ENCODE data around the gene CCHCR1. TPM values are rescaled to one million over a fixed set of nuclear protein-coding genes. Genes with fewer than 3 reads are reported as not detected.

CCHCR1 gene, protein sequence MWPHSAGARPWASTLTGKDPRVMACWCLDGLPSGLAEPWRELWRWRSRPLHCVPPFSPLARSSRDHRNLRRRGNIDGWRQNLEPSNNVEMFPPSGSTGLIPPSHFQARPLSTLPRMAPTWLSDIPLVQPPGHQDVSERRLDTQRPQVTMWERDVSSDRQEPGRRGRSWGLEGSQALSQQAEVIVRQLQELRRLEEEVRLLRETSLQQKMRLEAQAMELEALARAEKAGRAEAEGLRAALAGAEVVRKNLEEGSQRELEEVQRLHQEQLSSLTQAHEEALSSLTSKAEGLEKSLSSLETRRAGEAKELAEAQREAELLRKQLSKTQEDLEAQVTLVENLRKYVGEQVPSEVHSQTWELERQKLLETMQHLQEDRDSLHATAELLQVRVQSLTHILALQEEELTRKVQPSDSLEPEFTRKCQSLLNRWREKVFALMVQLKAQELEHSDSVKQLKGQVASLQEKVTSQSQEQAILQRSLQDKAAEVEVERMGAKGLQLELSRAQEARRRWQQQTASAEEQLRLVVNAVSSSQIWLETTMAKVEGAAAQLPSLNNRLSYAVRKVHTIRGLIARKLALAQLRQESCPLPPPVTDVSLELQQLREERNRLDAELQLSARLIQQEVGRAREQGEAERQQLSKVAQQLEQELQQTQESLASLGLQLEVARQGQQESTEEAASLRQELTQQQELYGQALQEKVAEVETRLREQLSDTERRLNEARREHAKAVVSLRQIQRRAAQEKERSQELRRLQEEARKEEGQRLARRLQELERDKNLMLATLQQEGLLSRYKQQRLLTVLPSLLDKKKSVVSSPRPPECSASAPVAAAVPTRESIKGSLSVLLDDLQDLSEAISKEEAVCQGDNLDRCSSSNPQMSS
- total RNA-seq = 15.7 and 16.2 TPM in 2 replicates

DNA sequence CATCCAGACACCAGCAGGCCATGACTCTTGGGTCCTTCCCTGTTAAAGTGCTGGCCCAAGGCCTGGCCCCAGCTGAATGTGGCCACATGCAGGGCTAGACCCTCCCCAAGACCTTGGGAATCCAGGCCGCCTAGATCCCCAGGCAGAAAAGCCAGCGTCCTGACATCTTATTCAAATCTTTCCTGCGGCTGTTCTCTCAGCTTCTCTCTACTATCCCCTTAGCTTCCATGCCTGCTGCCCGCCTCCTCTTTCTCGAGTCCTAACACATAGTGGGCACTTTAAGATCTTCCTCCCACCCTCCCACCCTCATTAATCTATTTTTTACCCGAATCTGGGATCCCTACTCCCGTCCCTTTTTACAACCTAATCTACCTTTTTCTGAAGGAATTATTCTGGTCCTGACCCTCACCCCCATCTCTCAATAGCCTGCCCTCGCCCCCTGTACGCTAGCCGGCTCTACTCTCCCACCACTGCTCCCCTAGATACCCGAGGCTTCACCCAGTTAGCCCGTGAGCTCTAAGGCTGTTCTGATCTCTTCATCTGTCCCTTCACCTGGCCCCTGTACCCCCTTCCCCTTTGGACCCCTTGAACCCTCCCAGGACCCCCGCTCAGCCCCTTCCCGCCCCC is at the start of gene CCHCR1:
Gene CCHCR1 (minus strand): TSS at position 290 of the 627 bp plus-strand sequence. CDS start 202 bp downstream, at position 88.

DNA sequence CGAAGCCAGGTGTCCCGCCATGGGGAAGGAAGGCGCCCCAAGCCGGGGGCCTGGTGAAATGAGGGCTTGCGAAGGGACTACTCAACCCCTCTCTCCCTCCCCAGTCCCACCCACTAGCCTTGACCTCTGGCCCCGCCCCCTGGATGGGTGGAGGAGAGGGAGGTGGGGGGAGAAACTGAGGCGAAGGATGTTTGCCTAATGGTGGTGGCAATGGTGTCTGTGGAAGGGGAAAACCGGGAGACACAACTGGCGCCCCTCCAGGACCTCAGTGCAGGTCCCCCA is 12.9 kb upstream of the CCHCR1 start, which contains the start of gene POU5F1:
Gene POU5F1 (minus strand): TSS at position 83 of the 282 bp plus-strand sequence. CDS start 62 bp downstream, at position 21.

DNA sequence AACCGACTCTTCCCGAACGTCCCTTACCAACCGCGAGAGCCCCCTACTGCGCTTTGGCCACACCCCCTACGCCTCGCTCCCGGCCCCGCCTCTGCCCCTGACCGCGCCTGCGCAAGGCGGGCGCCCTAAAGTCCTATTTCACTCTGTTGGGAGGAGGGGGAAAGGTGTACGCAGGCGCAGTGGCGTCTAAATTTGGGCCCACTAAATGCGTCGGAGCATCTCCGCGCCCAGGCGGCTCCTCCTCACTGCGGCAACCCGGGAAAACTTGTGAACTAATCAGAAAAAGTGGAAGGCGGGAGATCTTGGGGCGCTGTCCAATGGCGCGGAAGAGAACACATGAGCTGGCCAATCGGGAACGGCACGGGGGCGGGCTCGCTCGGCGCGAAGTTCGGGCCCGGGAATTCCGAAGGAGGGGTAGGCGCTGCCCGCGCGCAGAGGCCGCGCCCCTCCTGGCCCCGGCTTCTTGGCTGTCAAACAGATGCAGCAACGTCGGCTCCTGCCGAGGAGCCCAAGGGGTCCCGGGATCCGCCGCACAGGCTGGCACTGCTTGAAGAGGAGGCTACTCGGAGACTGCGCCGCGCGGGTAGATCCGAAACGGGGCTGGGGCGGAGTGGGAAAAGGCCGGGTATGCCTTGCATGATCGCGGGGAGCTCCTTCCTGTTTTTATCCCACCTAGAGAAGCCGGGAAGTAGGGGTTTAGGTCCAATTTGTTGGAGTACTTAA is 699 bp upstream of the CCHCR1 start, which contains the start of gene TCF19:
Gene TCF19 (plus strand): TSS at position 450 of the 723 bp plus-strand sequence. CDS start 881 bp downstream, outside the sequence.

DNA sequence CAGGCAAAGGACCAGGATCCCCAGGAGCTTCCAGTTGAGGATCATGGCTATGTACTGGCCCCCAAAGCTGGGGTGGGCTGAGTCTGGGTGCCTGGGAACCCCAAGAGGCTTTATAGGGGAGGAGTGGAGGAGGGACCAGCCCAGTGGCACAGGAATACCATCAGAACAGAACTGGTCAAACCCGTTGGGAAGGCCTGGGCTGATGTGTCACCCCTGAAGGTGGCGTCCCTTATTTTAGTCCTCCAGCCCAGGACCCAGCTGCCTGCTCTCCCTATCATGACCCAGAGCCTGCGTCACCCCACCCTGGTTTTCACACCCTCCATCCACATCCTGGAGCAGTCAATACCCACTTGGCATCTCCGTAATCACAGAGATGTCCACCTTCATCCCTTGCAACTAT is 18.6 kb downstream of the CCHCR1 start, which contains the start of gene PSORS1C2:
Gene PSORS1C2 (minus strand): TSS at position 85 of the 400 bp plus-strand sequence. CDS start 40 bp downstream, at position 45.

DNA sequence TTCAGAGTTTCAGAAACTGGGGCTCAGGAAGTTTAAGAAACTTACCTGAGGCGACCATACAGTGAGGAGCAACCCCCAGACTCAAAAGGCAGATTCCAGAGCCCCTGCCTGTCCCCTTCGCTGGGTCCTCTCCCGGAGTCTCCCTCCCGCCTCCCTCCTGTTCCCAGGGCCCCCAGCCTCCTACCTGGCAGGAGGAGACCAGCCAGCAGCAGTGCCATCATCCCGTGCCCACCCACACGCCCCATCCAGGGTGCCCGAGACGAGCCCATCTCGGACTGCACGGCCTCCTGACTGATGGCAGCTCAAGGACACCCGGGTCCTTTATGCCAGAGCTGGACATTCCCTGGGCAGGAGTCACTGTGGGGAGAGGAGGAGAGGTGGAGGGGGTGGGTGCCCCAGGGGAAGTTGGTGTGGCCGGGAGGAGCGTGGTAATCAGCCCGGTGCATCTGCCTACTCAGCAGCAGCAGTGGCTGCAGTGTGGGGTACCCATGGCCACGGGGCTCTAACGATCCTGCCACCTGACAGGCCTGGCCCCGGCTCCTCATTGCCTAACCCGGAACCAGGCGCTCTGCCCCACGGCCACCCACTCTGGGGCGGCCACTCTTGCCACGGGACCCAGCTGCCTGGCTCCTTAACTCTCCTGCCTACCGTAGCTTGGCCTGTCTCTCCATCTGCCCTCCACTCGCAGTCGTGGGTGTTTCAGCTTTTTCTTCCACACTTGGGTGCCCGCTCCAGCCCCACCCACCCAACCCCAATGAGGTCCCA is 37.3 kb downstream of the CCHCR1 start, which contains the start of gene CDSN:
Gene CDSN (minus strand): TSS at position 296 of the 765 bp plus-strand sequence. CDS start 27 bp downstream, at position 269.

DNA sequence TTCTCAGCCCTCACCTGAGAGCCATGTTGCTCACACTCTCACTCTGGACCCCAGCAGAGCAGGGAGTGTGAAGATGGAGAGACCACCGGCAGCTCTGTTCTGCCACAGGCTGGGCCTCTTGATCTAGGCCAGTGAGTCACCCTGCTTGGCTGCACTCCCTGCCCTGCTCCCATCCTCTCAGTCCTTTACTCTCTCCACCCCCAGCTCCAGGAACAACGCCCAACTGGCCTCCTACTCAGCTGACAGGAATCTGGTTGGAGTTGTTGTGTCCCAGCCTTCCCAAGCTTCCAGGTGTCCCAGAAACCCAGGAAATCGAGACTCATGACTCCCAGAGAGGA is 43.1 kb downstream of the CCHCR1 start, which contains the start of gene PSORS1C1:
Gene PSORS1C1 (plus strand): TSS at position 260 of the 338 bp plus-strand sequence. CDS start 14,833 bp downstream, outside the sequence.

DNA sequence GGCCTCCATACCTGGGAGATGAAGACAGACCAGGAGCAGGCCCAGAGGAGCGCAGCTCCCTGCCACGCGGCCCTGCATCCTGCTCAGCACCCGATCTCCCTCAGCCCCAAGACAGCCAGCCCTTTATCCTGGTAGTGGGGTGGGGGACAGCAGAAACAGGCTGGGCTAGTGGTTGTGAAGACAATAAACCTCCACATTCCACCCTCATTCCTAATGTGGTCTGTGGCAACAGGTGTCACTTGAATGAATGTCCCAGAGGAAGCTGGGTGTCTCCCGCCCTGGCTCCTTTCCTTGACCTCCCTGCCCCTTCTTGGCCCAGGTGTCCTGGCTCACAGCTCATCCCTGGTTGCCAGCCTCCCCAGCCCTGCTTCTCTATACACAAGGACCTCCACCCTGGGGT is 45.1 kb downstream of the CCHCR1 start, which contains the start of gene C6orf15:
Gene C6orf15 (minus strand): TSS at position 98 of the 400 bp plus-strand sequence. CDS start 20 bp downstream, at position 78.

Other genes with a start within 250 kb of the CCHCR1 start
- 7.6 and 21.7 TPM in 2 replicates for gene GTF2H4, start 249.6 kb downstream of the CCHCR1 start, total RNA-seq
- 11.8 and 23.8 TPM in 2 replicates for gene VARS2, start 243.6 kb downstream of the CCHCR1 start, total RNA-seq
- 0.16 TPM in 1 of 2 replicates, not detected in the other for gene SFTA2, start 225.6 kb downstream of the CCHCR1 start, total RNA-seq
- not detected in 2 replicates for gene MUCL3, start 216.8 kb downstream of the CCHCR1 start, total RNA-seq
- gene MUC21, start 174.1 kb downstream of the CCHCR1 start, total RNA-seq = not detected in 2 replicates
- gene MUC22, start 147.3 kb downstream of the CCHCR1 start, total RNA-seq = not detected in 2 replicates
- gene C6orf15, start 45.2 kb downstream of the CCHCR1 start, total RNA-seq = not detected in 2 replicates
- gene PSORS1C1, start 43.0 kb downstream of the CCHCR1 start, total RNA-seq = 5.7 and 8.1 TPM in 2 replicates
- gene CDSN, start 37.4 kb downstream of the CCHCR1 start, total RNA-seq = 0.06 TPM in 1 of 2 replicates, not detected in the other
- not detected in 2 replicates for gene PSORS1C2, start 18.7 kb downstream of the CCHCR1 start, total RNA-seq
- gene TCF19, start 787 bp upstream of the CCHCR1 start, total RNA-seq = 16.6 and 30.6 TPM in 2 replicates
- gene POU5F1, start 12.9 kb upstream of the CCHCR1 start, total RNA-seq = 0.19 and 0.32 TPM in 2 replicates
- 339 and 577 TPM in 2 replicates for gene HLA-C, start 114.3 kb upstream of the CCHCR1 start, total RNA-seq
- 1,116 and 1,298 TPM in 2 replicates for gene HLA-B, start 199.4 kb upstream of the CCHCR1 start, total RNA-seq
- 34.1 and 56.0 TPM in 2 replicates for gene MICA, start 245.8 kb upstream of the CCHCR1 start, total RNA-seq